DMS 273 (cell line): ENCODE results near the gene OAS1.
A peak's percentile ranks its signal among the peaks of the same experiment; 100 is the strongest.
"Not testable (repeated sequence)": the region's sequence is repeated elsewhere in the genome, so short reads cannot be mapped to it uniquely, and the experiment has no call there.

Experiments used
- DNase-seq: peaks from one replicate; lab custom pipeline; 2025; ENCODE audit not compliant: unreplicated experiment; lab: John Stamatoyannopoulos, UW

The OAS1 gene

GRCh38 chr12:112898380-112898779 lies 8.4 kb upstream of the OAS1 start:
- DNase-seq: no peak

DNA sequence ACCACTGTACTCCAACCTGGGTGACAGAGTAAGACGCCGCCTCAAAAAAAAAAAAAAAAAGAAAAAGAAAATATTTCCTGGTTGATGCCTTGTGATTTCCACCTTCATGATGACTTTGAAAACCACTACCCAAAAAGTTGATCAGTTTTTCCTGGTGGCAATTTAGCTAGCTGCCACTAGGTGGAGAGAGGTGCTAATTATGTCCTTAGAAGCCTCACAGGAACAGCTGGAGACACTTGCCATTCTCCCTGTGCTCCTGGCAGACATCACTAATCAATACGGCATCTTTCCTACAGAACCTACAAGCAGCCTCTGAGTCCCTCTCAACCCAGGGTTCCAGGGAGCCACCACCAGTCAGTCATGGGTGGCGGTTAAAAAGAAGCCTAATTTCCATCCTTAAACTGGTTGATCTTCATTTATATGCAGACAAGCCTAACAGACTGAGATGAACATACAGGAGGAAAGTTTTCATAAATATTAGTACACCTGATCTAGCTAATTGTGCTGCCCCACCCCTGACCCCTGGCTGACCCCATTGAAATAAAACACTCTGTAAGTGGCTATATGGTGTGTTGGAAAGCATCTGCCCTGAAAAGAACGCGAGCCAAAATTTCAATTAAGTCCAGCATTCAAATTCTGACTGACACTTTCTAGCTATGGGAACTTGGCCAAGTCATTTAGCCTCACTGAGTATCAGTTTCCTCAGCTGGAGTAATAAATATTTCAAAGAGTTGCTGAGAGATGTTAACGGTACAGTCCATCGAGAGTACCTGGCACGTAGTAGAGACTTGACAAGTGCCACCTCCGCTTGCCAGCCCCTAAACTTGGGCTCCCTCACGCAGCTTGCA lies 6.2 kb upstream of the OAS1 start:
- peak; percentile 89 for DNase-seq

GRCh38 chr12:112901271-112901670 lies 5.5 kb upstream of the OAS1 start:
- peak; percentile 76 for DNase-seq

GRCh38 chr12:112904571-112904970 lies 2.2 kb upstream of the OAS1 start:
- no peak for DNase-seq

- peak; percentile 2 for DNase-seq
Observed at GRCh38 chr12:112905451-112906089, 1.2 kb upstream of the OAS1 start.

GRCh38 chr12:112907415-112908157 lies 824 bp downstream of the OAS1 start:
- DNase-seq: no peak

DNA sequence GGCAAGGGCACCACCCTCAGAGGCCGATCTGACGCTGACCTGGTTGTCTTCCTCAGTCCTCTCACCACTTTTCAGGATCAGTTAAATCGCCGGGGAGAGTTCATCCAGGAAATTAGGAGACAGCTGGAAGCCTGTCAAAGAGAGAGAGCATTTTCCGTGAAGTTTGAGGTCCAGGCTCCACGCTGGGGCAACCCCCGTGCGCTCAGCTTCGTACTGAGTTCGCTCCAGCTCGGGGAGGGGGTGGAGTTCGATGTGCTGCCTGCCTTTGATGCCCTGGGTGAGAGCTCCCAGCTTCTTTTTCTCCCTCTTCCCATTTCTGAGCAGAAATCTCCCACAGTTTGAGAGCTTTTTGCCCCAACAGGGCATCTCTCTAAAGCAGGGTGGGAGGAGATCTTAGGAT lies 1.8 kb downstream of the OAS1 start:
- no peak for DNase-seq

DNA sequence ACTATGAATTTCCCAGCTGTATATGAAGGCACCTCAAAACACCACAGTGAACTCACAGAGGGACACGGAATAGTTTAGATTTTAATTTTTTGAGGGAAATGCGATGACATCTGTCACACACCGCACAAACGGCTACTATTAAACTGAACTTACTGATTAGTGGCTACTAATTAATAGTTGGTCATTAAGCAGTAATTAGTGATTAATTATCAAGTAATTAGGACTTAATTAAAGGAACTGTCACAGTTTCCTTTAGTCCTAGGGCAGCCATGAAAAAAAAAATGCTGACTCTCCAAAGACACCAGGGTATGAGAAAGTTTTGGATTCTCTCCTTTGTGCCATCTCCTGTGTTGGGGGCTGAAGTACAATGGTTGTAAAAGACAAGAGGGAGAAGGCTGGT lies 2.9 kb downstream of the OAS1 start:
- DNase-seq: no peak

GRCh38 chr12:112913038-112913688 lies 6.4 kb downstream of the OAS1 start:
- no peak for DNase-seq

DNA sequence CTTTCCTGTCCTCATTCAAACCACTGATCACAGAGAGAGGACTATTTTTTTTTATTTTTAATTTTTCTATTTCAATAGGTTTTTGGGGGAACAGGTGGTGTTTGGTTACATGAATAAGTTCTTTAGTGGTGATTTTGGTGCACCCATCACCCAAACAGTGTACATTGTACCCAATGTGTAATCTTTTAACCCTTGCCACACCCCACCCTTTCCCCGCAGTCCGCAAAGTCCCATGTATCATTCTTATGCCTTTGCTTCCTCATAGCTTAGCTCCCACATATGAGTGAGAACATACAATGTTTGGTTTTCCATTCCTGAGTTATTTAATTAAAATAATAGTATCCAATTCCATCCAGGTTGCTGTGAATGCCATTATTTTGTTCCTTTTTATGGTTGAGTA lies 7.1 kb downstream of the OAS1 start:
- not testable (repeated sequence) for DNase-seq

DNA sequence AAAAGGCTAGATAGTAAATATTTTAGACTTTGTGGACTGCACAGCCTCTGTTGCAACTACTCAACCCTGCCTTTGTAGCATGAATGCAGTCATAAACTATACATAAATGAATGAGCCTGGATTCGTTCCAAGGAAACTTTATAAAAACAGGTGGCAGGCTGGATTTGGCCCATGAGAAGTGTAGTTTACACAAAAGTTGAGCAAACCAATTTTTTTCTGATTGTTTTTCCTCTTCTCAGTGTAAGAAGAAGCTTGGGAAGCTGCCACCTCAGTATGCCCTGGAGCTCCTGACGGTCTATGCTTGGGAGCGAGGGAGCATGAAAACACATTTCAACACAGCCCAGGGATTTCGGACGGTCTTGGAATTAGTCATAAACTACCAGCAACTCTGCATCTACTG lies 9.5 kb downstream of the OAS1 start:
- DNase-seq: peak; percentile 21

GRCh38 chr12:112919121-112919520 lies 12.4 kb downstream of the OAS1 start:
- no peak for DNase-seq

DNA sequence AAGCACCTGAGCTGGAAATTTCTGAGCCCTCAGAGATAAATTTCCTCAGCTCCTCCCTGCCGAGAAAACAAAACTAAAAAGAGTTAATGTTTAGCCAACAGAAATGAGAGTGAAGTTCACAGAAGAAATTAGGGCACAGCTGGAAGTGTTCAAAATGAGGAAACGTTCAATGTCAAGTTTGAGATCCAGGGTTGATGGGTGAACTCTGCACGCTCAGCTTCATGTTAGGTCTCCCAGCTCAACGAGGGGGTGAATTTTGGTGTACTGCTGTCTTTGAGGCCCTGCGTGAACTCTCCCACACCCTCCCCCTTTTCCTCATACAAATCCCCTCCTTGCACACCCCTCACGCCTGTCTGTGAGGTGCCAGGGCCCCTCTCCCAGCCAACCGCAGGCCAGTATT lies 18.2 kb downstream of the OAS1 start:
- DNase-seq: no peak

- not testable (repeated sequence) for DNase-seq
Observed at GRCh38 chr12:112926416-112927033, 19.8 kb downstream of the OAS1 start.

GRCh38 chr12:112927475-112927874 lies 20.7 kb downstream of the OAS1 start:
- no peak for DNase-seq

GRCh38 chr12:112927925-112928324 lies 21.2 kb downstream of the OAS1 start:
- no peak for DNase-seq

DNA sequence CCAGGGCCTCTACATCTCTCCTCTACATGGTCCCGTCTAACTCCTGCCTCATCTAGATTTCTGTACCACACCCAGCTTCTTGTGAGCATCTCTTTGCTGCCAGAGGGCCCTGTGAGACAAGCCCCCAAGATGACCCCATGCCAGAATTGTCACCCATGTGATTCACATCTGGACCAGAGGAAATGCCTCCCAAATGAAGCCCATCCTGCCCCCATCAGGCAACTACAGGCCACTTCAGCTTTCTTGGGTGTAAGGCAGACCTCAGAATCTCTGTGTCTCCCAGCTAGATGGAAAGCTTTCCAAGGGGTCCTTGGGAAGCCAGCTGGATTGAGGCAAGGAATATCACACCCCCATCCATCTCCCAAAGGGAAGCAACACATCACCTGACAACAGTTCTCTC lies 22.2 kb downstream of the OAS1 start:
- DNase-seq: no peak

GRCh38 chr12:112929715-112930114 lies 23.0 kb downstream of the OAS1 start:
- no peak for DNase-seq

- no peak for DNase-seq
Observed at GRCh38 chr12:112930350-112930749, 23.6 kb downstream of the OAS1 start.

- no peak for DNase-seq
Observed at GRCh38 chr12:112932485-112933128, 25.8 kb downstream of the OAS1 start.
